CD14-positive monocyte (primary cell): ENCODE data around the gene SERP1. TPM values are rescaled to one million over a fixed set of nuclear protein-coding genes. Genes with fewer than 3 reads are reported as not detected.

Experiments used
- DNase-seq, 3 donors: peaks; one replicate each; pipeline ENCODE4 v3.0.0-alpha.2; 2011 to 2022
- H2AFZ ChIP-seq: 2 replicates; pipeline ENCODE4 v1.6.0; 2012; ENCODE audit warnings: mild to moderate bottlenecking, low read depth, low read length, inconsistent platforms; ENCODE audit not compliant: insufficient read depth, poor library complexity, severe bottlenecking
- H3K27ac ChIP-seq, 2 donors: 1 replicate in 1 of 2; 2 replicates in 1 of 2; pipeline ENCODE4 v1.5.1; 2012 to 2013; ENCODE audit warnings: low read length in 2 of 2, control low read depth in 1 of 2, inconsistent platforms in 1 of 2, low read depth in 1 of 2, mild to moderate bottlenecking in 1 of 2
- H3K27me3 ChIP-seq, 2 donors: one replicate each; pipeline versions ENCODE4 v1.6.0 to v1.6.1; 2011 to 2013; ENCODE audit warnings: low read length in 2 of 2; ENCODE audit not compliant: control insufficient read depth in 2 of 2, insufficient read depth in 2 of 2
- H3K36me3 ChIP-seq, 2 donors: replicated peaks in 1 of 2; 1 replicate in 1 of 2; 2 replicates in 1 of 2; pipeline versions ENCODE4 v1.5.1 to v1.6.1; 2012 to 2013; ENCODE audit warnings: low read length in 2 of 2, control low read depth in 1 of 2, inconsistent platforms in 1 of 2, mild to moderate bottlenecking in 1 of 2; ENCODE audit not compliant: insufficient read depth in 2 of 2, control insufficient read depth in 1 of 2
- H3K4me1 ChIP-seq, 2 donors: 1 replicate in 1 of 2; 2 replicates in 1 of 2; pipeline versions ENCODE4 v1.5.1 to v1.6.1; 2012 to 2013; ENCODE audit warnings: low read length in 2 of 2, control low read depth in 1 of 2, inconsistent platforms in 1 of 2, mild to moderate bottlenecking in 1 of 2, moderate library complexity in 1 of 2; ENCODE audit not compliant: insufficient read depth in 2 of 2, control insufficient read depth in 1 of 2
- H3K4me2 ChIP-seq: replicated peaks from 2 replicates; pipeline ENCODE3; 2012; ENCODE audit warnings: low read length, moderate library complexity, mild to moderate bottlenecking; ENCODE audit not compliant: poor library complexity, severe bottlenecking; ENCODE audit errors: extremely low read depth
- H3K4me3 ChIP-seq, 3 experiments: fragments of 200-600 bp in 1 of 3; sonication (generic) in 1 of 3; replicated peaks in 1 of 3; 1 replicate in 2 of 3; 2 replicates in 1 of 3; pipeline ENCODE4 v1.5.1; 2011 to 2013; ENCODE audit warnings: low read length in 3 of 3, mild to moderate bottlenecking in 3 of 3, control low read depth in 2 of 3, low read depth in 2 of 3, inconsistent platforms in 1 of 3, moderate library complexity in 1 of 3
- H3K79me2 ChIP-seq: 2 replicates; pipeline ENCODE4 v1.6.0; 2012; ENCODE audit warnings: mild to moderate bottlenecking, control low read depth, inconsistent platforms, low read length, moderate library complexity; ENCODE audit not compliant: insufficient read depth
- H3K9ac ChIP-seq: 2 replicates; pipeline ENCODE4 v1.6.0; 2017; ENCODE audit warnings: low read length, mild to moderate bottlenecking; ENCODE audit not compliant: insufficient read depth, poor library complexity, severe bottlenecking
- H3K9me3 ChIP-seq, 2 donors: replicated peaks in 1 of 2; 1 replicate in 1 of 2; 2 replicates in 1 of 2; pipeline versions ENCODE4 v1.5.1 to v1.6.1; 2012 to 2013; ENCODE audit warnings: low read length in 2 of 2, control low read depth in 1 of 2; ENCODE audit not compliant: control insufficient read depth in 1 of 2, insufficient read depth in 1 of 2
- H4K20me1 ChIP-seq: 2 replicates; pipeline ENCODE4 v1.6.0; 2012; ENCODE audit warnings: mild to moderate bottlenecking, low read length, control low read depth, moderate library complexity; ENCODE audit not compliant: insufficient read depth
- H3K27ac Mint-ChIP-seq, 7 donors: one replicate each; pipeline ENCODE4 v1.8.0; 2020; ENCODE audit warnings: mild to moderate bottlenecking in 7 of 7, mixed read lengths in 7 of 7, moderate library complexity in 6 of 7, inconsistent platforms in 2 of 7
- H3K27me3 Mint-ChIP-seq, 3 donors: one replicate each; pipeline ENCODE4 v1.8.0; 2021 to 2022; ENCODE audit warnings: low read depth in 3 of 3, mild to moderate bottlenecking in 3 of 3, mixed read lengths in 3 of 3, moderate library complexity in 3 of 3, inconsistent platforms in 1 of 3
- H3K36me3 Mint-ChIP-seq, 2 donors: one replicate each; pipeline ENCODE4 v1.8.0; 2020; ENCODE audit warnings: mixed read lengths in 2 of 2, inconsistent platforms in 1 of 2, mild to moderate bottlenecking in 1 of 2
- H3K4me1 Mint-ChIP-seq: one replicate; pipeline ENCODE4 v1.8.0; 2020; ENCODE audit warnings: mild to moderate bottlenecking, mixed read lengths
- H3K4me3 Mint-ChIP-seq, 2 donors: one replicate each; pipeline ENCODE4 v1.8.0; 2020; ENCODE audit warnings: mild to moderate bottlenecking in 2 of 2, mixed read lengths in 2 of 2, moderate library complexity in 1 of 2
- H3K9me3 Mint-ChIP-seq, 7 donors: one replicate each; pipeline ENCODE4 v1.8.0; 2020 to 2022; ENCODE audit warnings: mixed read lengths in 7 of 7, mild to moderate bottlenecking in 6 of 7, moderate library complexity in 6 of 7, inconsistent platforms in 2 of 7
- WGBS: methylation state at CpG from one replicate; pipeline ENCODE4 v1.1.5; 2013; ENCODE audit warnings: missing lambda C conversion rate; ENCODE audit not compliant: insufficient coverage; 5-methylcytosine and 5-hydroxymethylcytosine counted together
- intact Hi-C, 2 donors: fragments of 100-400 bp; cut with micrococcal nuclease; formaldehyde crosslinking; loops; one replicate each; pipeline versions ENCODE4 v1.15.0 to v1.15.1; 2023
- polyA plus RNA-seq, 3 donors: library from polyadenylated mRNA; depleted of rRNA in 1 of 3; unstranded in 2 of 3; stranded (reverse) in 1 of 3; fragments of 300-500 nt in 2 of 3; fragments of >200 nt in 1 of 3; fragmentation: Illumina TruSeq in 2 of 3; gene quantifications; 1 replicate in 2 of 3; 2 replicates in 1 of 3; pipeline ENCODE4 v1.2.3, GENCODE V29; 2012 to 2021
- TF ChIP-seq, protein P1 (sequence below): fragments of 200-600 bp; IDR thresholded peaks from one replicate; pipeline ENCODE4 v1.8.0; 2022; ENCODE audit warnings: antibody characterized with exemption, mild to moderate bottlenecking

SERP1 gene
- polyA plus RNA-seq, 3 donors = 178 to 226 (median 220) TPM

DNA sequence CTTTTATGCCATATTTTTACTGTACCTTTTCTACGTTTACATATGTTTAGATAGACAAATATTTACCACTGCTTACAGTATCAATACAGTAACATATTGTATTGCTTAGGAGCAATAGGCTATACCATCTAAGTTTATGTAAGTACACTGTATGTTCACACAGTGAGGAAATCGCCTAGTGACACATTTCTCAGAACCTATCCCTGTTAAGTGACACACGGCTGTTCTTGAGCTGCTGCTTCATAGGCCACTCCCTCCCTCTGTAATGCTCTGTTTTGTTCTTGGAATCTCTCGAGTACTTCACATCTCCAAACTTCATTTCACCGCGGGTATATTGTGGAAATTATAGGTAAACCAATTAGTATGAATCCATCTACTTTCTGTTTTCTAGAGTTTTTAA lies 43.5 kb upstream of the SERP1 start:
- no peaks in the 10 kb centered on the region for H3K4me1 Mint-ChIP-seq
- no peak overlapping the region for H3K27ac Mint-ChIP-seq
- Histone ChIP-seq H3K79me2 (no peaks in the 10 kb centered on the region), H3K27me3 (no peaks in the 10 kb centered on the region), H3K36me3 (peaks cover 15 to 21% of the 10 kb centered on the region in 2 donors), H4K20me1 (no peaks in the 10 kb centered on the region), H3K9me3 (no peaks in the 10 kb centered on the region), H3K4me1 (no peaks in the 10 kb centered on the region), H3K27ac (no peak overlapping the region), H3K9ac (no peak overlapping the region), H2AFZ (no peak overlapping the region), H3K4me3 (no peak overlapping the region), H3K4me2 (no peak overlapping the region)
- DNase-seq = no peak
- intact Hi-C loops = no loop called here
- peaks cover 12 to 25% of the 10 kb centered on the region in 2 donors for H3K36me3 Mint-ChIP-seq
- H3K4me3 Mint-ChIP-seq = no peak overlapping the region
- no CpG with 5 or more reads among the region's 6 CpGs for WGBS
- TF ChIP-seq, protein P1, sequence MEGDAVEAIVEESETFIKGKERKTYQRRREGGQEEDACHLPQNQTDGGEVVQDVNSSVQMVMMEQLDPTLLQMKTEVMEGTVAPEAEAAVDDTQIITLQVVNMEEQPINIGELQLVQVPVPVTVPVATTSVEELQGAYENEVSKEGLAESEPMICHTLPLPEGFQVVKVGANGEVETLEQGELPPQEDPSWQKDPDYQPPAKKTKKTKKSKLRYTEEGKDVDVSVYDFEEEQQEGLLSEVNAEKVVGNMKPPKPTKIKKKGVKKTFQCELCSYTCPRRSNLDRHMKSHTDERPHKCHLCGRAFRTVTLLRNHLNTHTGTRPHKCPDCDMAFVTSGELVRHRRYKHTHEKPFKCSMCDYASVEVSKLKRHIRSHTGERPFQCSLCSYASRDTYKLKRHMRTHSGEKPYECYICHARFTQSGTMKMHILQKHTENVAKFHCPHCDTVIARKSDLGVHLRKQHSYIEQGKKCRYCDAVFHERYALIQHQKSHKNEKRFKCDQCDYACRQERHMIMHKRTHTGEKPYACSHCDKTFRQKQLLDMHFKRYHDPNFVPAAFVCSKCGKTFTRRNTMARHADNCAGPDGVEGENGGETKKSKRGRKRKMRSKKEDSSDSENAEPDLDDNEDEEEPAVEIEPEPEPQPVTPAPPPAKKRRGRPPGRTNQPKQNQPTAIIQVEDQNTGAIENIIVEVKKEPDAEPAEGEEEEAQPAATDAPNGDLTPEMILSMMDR = no peak
- no peaks in the 10 kb centered on the region for H3K27me3 Mint-ChIP-seq
- H3K9me3 Mint-ChIP-seq = no peaks in the 10 kb centered on the region

DNA sequence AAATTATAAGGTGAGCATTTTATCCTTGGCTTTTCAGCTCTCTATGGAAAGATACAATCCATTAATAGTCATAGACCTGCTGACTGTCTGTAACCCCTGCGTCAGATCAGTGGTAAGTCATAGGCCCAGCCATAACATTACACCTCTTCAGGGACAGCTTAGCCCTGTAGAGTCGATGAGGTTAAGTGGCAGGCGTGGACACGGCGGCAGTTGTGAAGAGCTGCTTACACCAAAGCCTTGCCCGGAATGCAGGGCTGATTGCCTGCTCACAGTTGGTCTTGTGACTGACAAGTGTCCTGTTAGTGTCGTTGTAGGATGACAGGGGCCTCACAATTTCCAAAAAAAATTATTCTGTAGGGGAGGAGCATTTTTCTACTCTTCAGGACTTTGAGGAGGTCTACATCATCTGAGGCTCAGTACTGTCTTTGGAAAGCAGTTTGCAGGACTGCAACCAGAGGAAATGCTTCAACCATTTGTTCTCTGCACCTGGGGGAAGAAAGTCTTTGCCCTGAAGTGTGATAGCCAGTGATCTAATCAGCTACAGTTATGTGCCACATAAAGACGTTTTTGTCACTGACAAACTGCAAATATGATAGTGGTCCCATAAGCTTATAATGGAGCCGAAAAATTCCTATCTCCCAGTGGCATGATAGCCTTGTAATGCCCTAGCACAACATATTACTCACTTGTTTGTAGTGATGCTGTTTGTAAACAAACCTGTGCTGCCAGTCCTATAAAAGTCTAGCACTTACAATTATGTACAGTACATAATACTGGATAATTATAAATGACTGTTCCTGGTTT lies 41.9 kb upstream of the SERP1 start:
- H3K36me3 Mint-ChIP-seq = peaks cover 21 to 33% of the 10 kb centered on the region in 2 donors
- Histone ChIP-seq H2AFZ (no peak overlapping the region), H3K27ac (no peak overlapping the region), H4K20me1 (no peaks in the 10 kb centered on the region), H3K27me3 (no peaks in the 10 kb centered on the region), H3K79me2 (no peaks in the 10 kb centered on the region), H3K9me3 (no peaks in the 10 kb centered on the region), H3K36me3 (peaks cover 31 to 37% of the 10 kb centered on the region in 2 donors), H3K9ac (no peak overlapping the region), H3K4me1 (no peaks in the 10 kb centered on the region), H3K4me3 (no peak overlapping the region), H3K4me2 (no peak overlapping the region)
- WGBS = 92% methylated on average over 2 of the region's 9 CpGs
- no peak overlapping the region for H3K27ac Mint-ChIP-seq
- H3K27me3 Mint-ChIP-seq = no peaks in the 10 kb centered on the region
- no peaks in the 10 kb centered on the region for H3K4me1 Mint-ChIP-seq
- H3K9me3 Mint-ChIP-seq = no peaks in the 10 kb centered on the region
- intact Hi-C loops = no loop called here
- TF ChIP-seq, protein P1 = no peak
- no peak overlapping the region for H3K4me3 Mint-ChIP-seq
- no peak for DNase-seq
